SJCRH30 (cell line): ENCODE measurements around the gene SPOCK1. TPM values are rescaled to one million over a fixed set of nuclear protein-coding genes. Genes with fewer than 3 reads are reported as not detected.
"Not testable (repeated sequence)": the region's sequence is repeated elsewhere in the genome, so short reads cannot be mapped to it uniquely, and the experiment has no call there.

Experiments used
- DNase-seq, 2 experiments: peaks; one replicate each; pipeline ENCODE4 v3.0.0-alpha.2; 2015 to 2020
- H3K27ac ChIP-seq: fragments of 250-450 bp; sonication (Bioruptor Pico); 2 replicates; pipeline ENCODE4 v1.5.1; 2020; ENCODE audit warnings: mild to moderate bottlenecking, moderate library complexity
- H3K27me3 ChIP-seq: fragments of 250-450 bp; sonication (Bioruptor Pico); 2 replicates; pipeline ENCODE4 v1.5.1; 2020; ENCODE audit warnings: mild to moderate bottlenecking, moderate library complexity
- H3K36me3 ChIP-seq: fragments of 250-450 bp; sonication (Bioruptor Pico); 2 replicates; pipeline ENCODE4 v1.5.1; 2020; ENCODE audit warnings: mild to moderate bottlenecking, moderate library complexity
- H3K4me1 ChIP-seq: fragments of 250-450 bp; sonication (Bioruptor Pico); 2 replicates; pipeline ENCODE4 v1.5.1; 2020; ENCODE audit warnings: mild to moderate bottlenecking, moderate library complexity
- H3K4me3 ChIP-seq: fragments of 250-450 bp; sonication (Bioruptor Pico); 2 replicates; pipeline ENCODE4 v1.5.1; 2020; ENCODE audit warnings: mild to moderate bottlenecking, moderate library complexity
- H3K9me3 ChIP-seq: fragments of 250-450 bp; sonication (Bioruptor Pico); replicated peaks from 2 replicates; pipeline ENCODE4 v1.5.1; 2020; ENCODE audit warnings: mild to moderate bottlenecking, moderate library complexity
- total RNA-seq: library from RNA; depleted of rRNA; stranded (reverse); fragments of >200 nt; shearing (Covaris generic); gene quantifications from 2 replicates; pipeline ENCODE4 v1.2.3, GENCODE V29; 2014

SPOCK1 gene
- total RNA-seq, 1 experiment from 2014 or later: 0.06 TPM

- no peak for DNase-seq
- no peaks in the 10 kb centered on the region for H3K36me3 ChIP-seq
- no peaks in the 10 kb centered on the region for H3K9me3 ChIP-seq
- H3K27ac ChIP-seq: no peak overlapping the region
- H3K4me1 ChIP-seq: no peaks in the 10 kb centered on the region
- no peak overlapping the region for H3K4me3 ChIP-seq
- no peaks in the 10 kb centered on the region for H3K27me3 ChIP-seq
These were observed 262.1 kb downstream of the SPOCK1 start for GRCh38 chr5:137236849-137237507.

DNA sequence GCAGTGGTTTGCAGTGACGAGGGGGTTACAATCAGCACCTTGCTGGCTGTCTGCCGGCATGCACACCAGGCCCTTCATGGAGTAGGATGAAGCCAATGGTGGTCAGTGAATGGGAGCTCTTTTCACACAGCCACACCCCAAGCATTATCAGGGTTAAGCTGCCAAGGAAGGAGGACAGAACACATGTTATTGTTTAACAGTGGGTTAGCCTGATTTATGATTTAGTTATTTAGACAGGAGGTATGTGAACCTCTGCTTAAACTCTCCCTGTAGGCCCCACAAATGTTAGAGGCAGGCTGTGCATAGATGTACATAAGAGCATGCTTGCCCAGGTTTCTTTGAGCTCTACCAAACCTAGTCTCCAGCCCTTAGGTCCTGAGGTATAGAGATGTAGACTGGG lies 262.9 kb downstream of the SPOCK1 start:
- H3K4me3 ChIP-seq: no peak overlapping the region
- no peaks in the 10 kb centered on the region for H3K9me3 ChIP-seq
- no peaks in the 10 kb centered on the region for H3K36me3 ChIP-seq
- no peak for DNase-seq
- no peaks in the 10 kb centered on the region for H3K27me3 ChIP-seq
- H3K4me1 ChIP-seq: no peaks in the 10 kb centered on the region
- H3K27ac ChIP-seq: no peak overlapping the region

GRCh38 chr5:137234973-137235943 lies 263.9 kb downstream of the SPOCK1 start:
- Histone ChIP-seq H3K27ac (no peak overlapping the region), H3K9me3 (no peaks in the 10 kb centered on the region), H3K27me3 (no peaks in the 10 kb centered on the region), H3K4me1 (no peaks in the 10 kb centered on the region), H3K4me3 (no peak overlapping the region), H3K36me3 (no peaks in the 10 kb centered on the region)
- DNase-seq: no peak

DNA sequence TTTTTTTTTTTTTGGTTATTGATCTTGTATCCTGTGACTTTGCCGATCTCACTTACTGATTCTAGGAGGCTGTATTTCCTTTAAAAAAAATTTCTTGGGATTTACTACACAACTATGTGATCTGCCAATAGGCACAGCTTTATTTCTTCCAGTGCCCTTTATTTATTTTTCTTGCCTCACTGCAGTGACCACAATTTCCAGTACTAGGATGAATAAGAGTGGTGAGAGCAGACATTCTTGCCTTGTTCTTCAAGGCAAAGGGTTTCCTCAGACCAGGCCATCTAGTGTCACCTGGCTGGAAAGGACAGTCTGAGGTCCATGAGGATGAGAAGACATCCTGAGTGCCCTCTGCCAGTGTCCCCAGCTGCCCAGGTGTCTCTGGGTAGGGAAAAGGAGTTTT lies 265.4 kb downstream of the SPOCK1 start:
- Histone ChIP-seq H3K9me3 (no peaks in the 10 kb centered on the region), H3K36me3 (no peaks in the 10 kb centered on the region)
- no peak for DNase-seq

GRCh38 chr5:137233304-137233703 lies 265.8 kb downstream of the SPOCK1 start:
- not testable (repeated sequence) for H3K4me3 ChIP-seq, H3K4me1 ChIP-seq, H3K27me3 ChIP-seq, H3K27ac ChIP-seq, H3K36me3 ChIP-seq, DNase-seq, H3K9me3 ChIP-seq

More for the DNA sequence above, 265.4 kb downstream of the SPOCK1 start:
- Histone ChIP-seq H3K27me3 (no peaks in the 10 kb centered on the region), H3K4me1 (no peaks in the 10 kb centered on the region), H3K4me3 (no peak overlapping the region), H3K27ac (no peak overlapping the region)

DNA sequence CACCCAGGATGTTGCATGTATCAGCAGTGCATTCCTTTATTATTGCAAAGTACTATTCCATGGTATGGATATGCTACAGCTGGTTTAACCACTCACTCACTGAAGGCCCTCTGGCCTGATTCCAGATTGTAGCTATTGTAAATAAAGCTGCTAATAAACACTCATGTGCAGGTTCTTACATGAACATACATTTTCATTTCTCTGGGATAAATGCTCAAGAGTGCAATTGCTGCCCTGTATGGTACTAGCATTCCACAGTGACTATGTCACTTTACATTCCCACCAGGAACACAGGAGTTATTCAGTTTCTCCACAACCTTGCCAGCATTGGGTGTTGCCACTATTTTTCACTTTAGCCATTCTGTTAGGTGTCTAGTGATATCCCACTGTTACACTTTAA lies 267.6 kb downstream of the SPOCK1 start:
- Histone ChIP-seq H3K4me3 (no peak overlapping the region), H3K9me3 (no peaks in the 10 kb centered on the region), H3K4me1 (no peaks in the 10 kb centered on the region), H3K27ac (no peak overlapping the region), H3K27me3 (no peaks in the 10 kb centered on the region), H3K36me3 (no peaks in the 10 kb centered on the region)
- DNase-seq: no peak

DNA sequence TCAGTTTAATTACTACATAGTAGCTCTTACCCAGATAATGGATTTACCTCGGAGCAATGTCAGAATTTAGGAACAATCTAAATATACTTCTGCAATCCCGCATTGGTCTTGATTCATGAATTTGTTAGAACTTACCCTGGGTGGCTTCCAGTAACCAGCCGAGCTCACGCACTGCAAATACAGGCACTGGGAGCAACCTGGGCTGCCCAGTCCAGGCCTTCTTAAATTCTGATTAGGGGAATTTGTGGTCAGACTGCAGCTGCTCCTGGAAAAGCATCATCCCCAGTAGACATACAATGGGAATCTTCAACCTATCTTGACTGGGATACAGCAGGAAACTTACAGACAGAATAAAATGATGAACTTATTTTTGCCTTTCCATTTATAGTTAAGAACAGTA lies 270.3 kb downstream of the SPOCK1 start:
- no peaks in the 10 kb centered on the region for H3K36me3 ChIP-seq
- H3K4me3 ChIP-seq: no peak overlapping the region
- H3K27ac ChIP-seq: no peak overlapping the region
- no peak for DNase-seq
- H3K9me3 ChIP-seq: no peaks in the 10 kb centered on the region
- H3K27me3 ChIP-seq: no peaks in the 10 kb centered on the region
- H3K4me1 ChIP-seq: no peaks in the 10 kb centered on the region

GRCh38 chr5:137226081-137226480 lies 273.0 kb downstream of the SPOCK1 start:
- H3K4me1 ChIP-seq: no peaks in the 10 kb centered on the region
- no peaks in the 10 kb centered on the region; the same call in 1 of the 2 replicates for H3K9me3 ChIP-seq
- no peaks in the 10 kb centered on the region for H3K36me3 ChIP-seq
- DNase-seq: no peak
- H3K4me3 ChIP-seq: no peak overlapping the region
- no peak overlapping the region for H3K27ac ChIP-seq
- no peaks in the 10 kb centered on the region for H3K27me3 ChIP-seq

- DNase-seq: no peak
- no peaks in the 10 kb centered on the region for H3K36me3 ChIP-seq
- no peak overlapping the region for H3K27ac ChIP-seq
- H3K4me3 ChIP-seq: no peak overlapping the region
- H3K4me1 ChIP-seq: no peaks in the 10 kb centered on the region
- no peaks in the 10 kb centered on the region for H3K27me3 ChIP-seq
- no peaks in the 10 kb centered on the region; the same call in 1 of the 2 replicates for H3K9me3 ChIP-seq
These were observed 275.5 kb downstream of the SPOCK1 start for GRCh38 chr5:137223324-137224295.

GRCh38 chr5:137221943-137222342 lies 277.2 kb downstream of the SPOCK1 start:
- Histone ChIP-seq H3K4me3 (no peak overlapping the region), H3K27me3 (no peaks in the 10 kb centered on the region), H3K36me3 (no peaks in the 10 kb centered on the region), H3K4me1 (no peaks in the 10 kb centered on the region), H3K9me3 (no peaks in the 10 kb centered on the region; the same call in 1 of the 2 replicates), H3K27ac (no peak overlapping the region)
- no peak for DNase-seq

GRCh38 chr5:137220523-137220927 lies 278.6 kb downstream of the SPOCK1 start:
- no peaks in the 10 kb centered on the region for H3K36me3 ChIP-seq
- no peak overlapping the region for H3K4me3 ChIP-seq
- peak; percentile 17 to 76 for DNase-seq
- H3K9me3 ChIP-seq: no peaks in the 10 kb centered on the region; the same call in 1 of the 2 replicates
- H3K27ac ChIP-seq: no peak overlapping the region
- peaks cover 3% of the 10 kb centered on the region for H3K4me1 ChIP-seq
- H3K27me3 ChIP-seq: no peaks in the 10 kb centered on the region

GRCh38 chr5:137218896-137219295 lies 280.2 kb downstream of the SPOCK1 start:
- no peaks in the 10 kb centered on the region for H3K36me3 ChIP-seq
- H3K4me3 ChIP-seq: no peak overlapping the region
- no peaks in the 10 kb centered on the region; the same call in 1 of the 2 replicates for H3K9me3 ChIP-seq
- DNase-seq: no peak
- no peak overlapping the region for H3K27ac ChIP-seq
- peaks cover 6% of the 10 kb centered on the region for H3K4me1 ChIP-seq
- H3K27me3 ChIP-seq: no peaks in the 10 kb centered on the region

- Histone ChIP-seq H3K4me1 (peaks cover 6% of the 10 kb centered on the region), H3K27ac (no peak overlapping the region), H3K4me3 (no peak overlapping the region), H3K36me3 (no peaks in the 10 kb centered on the region), H3K9me3 (no peaks in the 10 kb centered on the region; the same call in 1 of the 2 replicates), H3K27me3 (no peaks in the 10 kb centered on the region)
- DNase-seq: no peak
These were observed 280.7 kb downstream of the SPOCK1 start for GRCh38 chr5:137218471-137218870.

DNA sequence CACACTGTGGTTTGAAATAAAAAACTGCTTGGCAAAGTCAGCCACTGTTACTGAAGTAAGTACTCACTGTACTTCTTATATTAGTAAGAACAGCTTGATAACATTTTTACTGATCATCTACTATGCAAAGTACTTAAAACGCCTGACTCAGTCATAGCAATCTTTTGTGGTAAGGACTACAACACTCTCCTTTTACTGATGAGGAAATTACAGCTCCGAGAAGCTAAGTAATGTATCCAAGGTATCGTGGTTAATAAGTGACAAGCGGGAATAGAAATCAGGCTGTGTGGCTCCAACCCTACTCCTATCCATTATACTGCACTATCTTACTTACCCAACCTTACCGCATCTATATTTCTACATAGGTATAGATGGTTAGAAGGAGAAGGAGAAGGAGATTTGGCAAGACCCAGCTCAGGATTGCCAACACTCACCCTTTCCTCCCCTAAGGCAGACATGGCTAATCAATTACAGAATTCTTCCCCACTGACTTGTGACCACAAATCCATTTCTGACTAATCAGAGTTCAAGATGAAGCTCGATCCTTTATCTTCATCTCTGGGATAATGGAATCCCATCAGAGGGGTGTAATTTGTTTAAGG lies 281.4 kb downstream of the SPOCK1 start:
- no peaks in the 10 kb centered on the region for H3K27me3 ChIP-seq
- no peak for DNase-seq
- no peak overlapping the region for H3K27ac ChIP-seq
- peaks cover 6% of the 10 kb centered on the region for H3K4me1 ChIP-seq
- H3K4me3 ChIP-seq: no peak overlapping the region
- no peaks in the 10 kb centered on the region for H3K9me3 ChIP-seq
- no peaks in the 10 kb centered on the region for H3K36me3 ChIP-seq
